Retinal pigment epithelial cell (primary cell): Measurements from ENCODE around the gene PRPF19.

ENCODE experiments used
- DNase-seq: peaks from one replicate; pipeline ENCODE4 v3.0.0-alpha.2; 2010; ENCODE audit warnings: low read depth
- H3K4me3 ChIP-seq: 2 replicates; pipeline ENCODE4 v1.5.1; 2011; ENCODE audit warnings: mild to moderate bottlenecking, low read length, control low read depth, moderate library complexity
- CTCF ChIP-seq: conservative IDR thresholded peaks from 2 replicates; pipeline ENCODE4 v1.5.1; 2011; ENCODE audit warnings: low read depth, low read length, control low read depth, inconsistent platforms

PRPF19 gene

DNA sequence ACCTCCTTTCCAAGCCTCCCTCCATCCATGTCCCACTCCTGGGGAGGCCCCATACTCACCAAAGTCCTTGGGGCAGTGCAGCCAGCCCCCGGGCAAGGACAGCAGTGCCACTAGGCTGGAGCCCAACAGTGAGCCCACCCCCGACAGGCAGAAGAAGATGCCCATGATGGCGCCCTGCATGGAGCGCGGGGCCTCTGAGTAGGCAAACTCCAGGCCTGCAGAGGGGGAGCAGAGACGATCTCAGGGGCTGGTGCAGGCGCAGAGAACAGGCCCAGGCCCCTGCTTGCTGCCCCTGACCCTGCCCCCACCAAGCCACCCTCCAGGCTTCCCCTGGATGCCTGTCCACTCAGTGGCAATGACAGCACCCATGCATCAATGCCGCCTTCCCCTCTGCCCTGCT is 31.4 kb upstream of the PRPF19 start:
- H3K4me3 ChIP-seq, result no peak overlapping the region
- DNase-seq, result no peak
- no peak for TF ChIP-seq CTCF

DNA sequence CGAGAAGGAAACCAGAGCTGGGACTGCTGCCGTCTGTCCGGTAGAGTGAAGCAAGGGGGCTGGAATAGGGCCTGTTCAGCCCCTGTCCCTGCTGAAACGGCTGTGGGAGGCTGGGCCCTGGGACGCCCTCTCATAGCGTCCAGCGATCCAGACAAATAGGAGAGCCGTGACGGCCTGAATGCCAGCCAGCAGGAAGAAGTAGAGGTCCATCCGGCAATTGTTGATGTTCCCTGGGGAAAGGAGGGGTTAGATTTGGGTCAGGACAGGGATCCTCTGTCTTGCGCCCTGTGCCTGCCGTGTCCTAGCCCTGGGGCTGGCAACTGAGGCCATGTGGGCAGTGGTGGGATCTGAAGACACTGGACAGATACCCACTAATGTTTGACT is 30.8 kb upstream of the PRPF19 start:
- TF ChIP-seq CTCF, result no peak
- no peak for DNase-seq

DNA sequence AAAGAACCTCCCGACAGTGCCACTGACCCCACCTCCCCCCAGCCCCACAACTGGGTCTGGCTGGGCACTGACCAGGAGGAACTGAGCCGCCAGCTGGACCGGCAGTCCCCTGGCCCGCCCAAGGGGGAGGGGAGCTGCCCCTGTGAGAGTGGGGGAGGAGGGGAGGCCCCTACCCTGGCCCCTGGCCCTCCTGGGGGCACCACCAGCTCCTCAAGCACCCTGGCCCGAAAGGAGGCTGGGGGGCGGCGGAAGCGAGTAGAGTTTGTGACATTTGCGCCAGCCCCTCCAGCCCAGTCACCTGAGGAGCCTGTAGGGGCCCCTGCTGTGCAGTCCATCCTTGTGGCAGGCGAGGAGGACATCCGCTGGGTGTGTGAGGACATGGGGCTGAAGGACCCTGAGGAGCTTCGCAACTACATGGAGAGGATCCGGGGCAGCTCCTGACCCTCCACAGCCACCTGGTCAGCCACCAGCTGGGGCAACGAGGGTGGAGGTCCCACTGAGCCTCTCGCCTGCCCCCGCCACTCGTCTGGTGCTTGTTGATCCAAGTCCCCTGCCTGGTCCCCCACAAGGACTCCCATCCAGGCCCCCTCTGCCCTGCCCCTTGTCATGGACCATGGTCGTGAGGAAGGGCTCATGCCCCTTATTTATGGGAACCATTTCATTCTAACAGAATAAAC is 30.2 kb upstream of the PRPF19 start:
- no peak for DNase-seq
- TF ChIP-seq CTCF, result no peak
- no peak overlapping the region for H3K4me3 ChIP-seq

More for the DNA sequence above, 30.8 kb upstream of the PRPF19 start:
- H3K4me3 ChIP-seq, result no peak overlapping the region

DNA sequence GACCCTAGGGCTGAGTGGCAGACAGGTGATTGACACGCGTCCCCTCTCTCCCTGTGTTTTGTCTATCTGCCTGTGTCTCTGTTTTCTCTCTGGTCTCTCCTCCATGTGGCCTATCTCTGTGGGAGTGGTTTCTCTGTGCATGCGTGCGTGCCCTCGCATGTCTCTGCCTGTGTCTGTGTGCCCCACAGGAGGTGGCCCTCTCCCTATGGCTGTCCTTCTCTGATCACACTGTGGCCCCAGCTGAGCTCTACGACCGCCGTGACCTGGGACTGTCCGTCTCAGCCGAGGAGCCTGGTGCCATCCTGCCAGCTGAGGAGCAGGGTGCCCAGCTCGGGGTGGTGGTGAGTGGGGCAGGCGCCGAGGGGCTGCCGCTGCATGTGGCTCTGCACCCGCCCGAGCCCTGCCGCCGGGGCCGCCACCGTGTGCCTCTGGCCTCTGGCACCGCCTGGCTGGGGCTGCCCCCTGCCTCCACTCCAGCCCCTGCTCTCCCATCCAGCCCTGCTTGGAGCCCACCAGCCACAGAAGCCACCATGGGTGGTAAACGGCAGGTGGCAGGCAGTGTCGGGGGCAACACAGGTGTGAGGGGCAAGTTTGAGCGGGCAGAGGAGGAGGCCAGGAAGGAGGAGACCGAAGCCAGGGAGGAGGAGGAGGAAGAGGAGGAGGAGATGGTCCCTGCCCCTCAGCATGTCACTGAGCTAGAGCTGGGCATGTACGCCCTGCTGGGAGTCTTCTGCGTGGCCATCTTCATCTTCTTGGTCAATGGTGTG is 29.5 kb upstream of the PRPF19 start:
- TF ChIP-seq CTCF, result no peak
- H3K4me3 ChIP-seq, result no peak overlapping the region
- DNase-seq, result no peak

DNA sequence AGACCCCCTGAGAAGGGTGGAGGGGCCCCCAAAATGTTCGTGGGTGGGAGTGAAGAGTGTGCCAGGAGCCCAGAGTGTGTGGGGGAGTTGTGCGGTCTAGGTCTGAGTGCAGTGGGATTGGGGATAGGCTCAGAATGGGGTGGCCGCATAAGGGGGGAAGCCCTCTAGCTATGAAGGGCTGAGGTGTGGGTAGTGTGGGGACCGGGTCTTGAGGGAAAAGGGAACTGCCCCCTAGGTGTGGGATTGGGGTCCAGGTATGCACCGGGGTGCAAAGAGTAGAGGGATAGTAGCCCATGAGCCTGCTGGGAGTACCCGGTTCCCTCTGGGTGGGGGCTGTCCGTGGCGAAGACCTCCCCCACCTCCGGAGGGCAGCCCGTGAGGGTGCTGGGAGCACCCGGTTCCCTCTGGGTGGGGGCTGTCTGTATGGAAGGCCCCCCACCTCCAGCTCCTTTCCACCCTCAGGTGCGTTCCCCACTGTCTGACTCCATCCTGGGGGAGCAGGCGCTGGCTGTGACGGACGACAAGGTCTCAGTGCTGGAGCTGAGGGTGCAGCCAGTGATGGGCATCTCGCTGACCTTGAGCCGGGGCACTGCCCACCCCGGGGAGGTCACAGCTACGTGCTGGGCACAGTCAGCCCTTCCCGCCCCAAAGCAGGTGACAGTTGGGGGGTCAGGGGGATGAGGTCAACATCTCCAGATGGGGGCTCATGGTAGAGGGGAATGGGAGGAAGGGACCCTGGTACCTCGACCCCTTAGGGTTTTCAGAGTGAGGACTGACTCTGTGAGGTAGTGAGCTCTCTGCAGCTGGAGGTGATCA is 28.6 kb upstream of the PRPF19 start:
- no peak overlapping the region for H3K4me3 ChIP-seq
- no peak for TF ChIP-seq CTCF
- no peak for DNase-seq

DNA sequence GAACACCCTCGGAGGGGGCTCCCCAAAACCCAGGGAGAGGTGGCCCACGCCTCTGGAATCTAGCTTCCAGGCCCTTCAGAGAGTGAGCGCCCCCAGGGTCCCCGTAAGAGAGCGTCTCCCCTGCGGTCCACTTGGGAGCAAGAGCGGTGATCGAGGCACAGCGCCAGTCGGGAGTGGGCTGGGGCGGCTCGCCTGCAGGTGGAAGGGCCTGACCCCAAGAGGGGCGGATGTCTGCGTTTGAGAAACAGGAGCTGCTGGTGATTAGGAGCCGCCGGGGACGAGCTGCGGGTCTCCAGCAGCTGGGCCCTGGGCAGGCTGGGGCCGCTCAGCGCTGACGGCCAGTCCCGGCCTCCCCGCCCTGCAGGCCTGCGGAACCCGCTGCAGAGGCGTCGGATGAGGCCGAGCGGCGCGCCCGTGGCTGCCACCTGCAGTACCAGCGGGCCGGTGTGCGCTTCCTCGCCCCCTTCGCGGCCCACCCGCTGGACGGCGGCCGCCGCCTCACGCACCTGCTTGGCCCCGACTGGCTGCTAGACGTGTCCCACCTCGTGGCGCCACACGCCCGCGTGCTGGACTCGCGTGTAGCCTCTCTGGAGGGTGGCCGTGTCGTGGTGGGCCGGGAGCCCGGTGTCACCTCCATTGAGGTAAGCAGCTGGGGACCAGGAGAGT is 27.9 kb upstream of the PRPF19 start:
- no peak for DNase-seq
- H3K4me3 ChIP-seq, result no peak overlapping the region
- TF ChIP-seq CTCF, result no peak
